GM12801 (cell line): ENCODE data around the gene BACH2.

Experiments used
- TF ChIP-seq, protein P1 (sequence below): IDR thresholded peaks from one replicate; pipeline ENCODE4 v1.5.1; 2011; ENCODE audit warnings: control low read depth; ENCODE audit not compliant: insufficient read length; ENCODE audit errors: extremely low read depth

The BACH2 gene

DNA sequence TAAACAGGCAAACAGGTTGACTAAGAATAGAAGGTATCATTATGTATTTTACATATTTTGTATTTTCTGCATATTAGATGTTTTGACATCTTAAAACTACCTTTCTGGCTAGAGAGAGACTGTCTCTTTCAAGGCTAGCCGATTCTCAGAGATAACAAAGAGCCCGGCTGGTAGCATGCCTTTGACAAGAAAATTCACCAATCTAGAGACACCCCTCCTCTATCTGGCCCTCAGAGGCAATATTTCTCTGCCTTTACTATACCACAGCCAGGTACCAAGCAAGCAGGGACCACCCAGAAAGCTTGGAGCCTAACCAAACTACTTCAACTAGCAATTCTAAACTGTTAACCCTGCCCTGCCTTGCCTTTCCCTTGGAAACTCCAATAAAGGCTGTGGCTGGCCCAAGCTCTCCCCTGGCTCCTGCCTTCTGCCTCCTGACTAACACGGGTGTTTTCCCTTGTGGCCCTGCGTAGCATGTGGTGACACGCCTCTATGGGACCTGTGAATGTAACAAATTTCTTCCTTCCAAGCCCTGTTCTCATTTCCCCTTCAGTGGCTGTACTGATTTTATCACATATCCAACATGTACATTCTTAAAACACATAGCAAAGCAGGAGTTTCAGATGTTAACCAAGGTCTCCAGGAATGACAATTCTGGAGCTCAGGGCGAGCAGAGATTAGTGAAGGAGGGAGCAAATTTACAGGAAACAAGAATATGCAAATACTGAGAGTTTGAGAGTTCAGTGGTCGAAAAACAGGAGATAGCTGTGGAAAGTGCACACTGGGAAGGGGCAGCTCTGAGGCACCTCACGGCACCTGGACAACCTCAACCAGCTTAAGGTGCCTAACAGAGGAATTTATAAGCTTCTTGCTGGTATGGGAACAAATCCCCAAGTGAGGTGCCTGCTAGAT is 120.8 kb downstream of the BACH2 start:
- TF ChIP-seq, protein P1, sequence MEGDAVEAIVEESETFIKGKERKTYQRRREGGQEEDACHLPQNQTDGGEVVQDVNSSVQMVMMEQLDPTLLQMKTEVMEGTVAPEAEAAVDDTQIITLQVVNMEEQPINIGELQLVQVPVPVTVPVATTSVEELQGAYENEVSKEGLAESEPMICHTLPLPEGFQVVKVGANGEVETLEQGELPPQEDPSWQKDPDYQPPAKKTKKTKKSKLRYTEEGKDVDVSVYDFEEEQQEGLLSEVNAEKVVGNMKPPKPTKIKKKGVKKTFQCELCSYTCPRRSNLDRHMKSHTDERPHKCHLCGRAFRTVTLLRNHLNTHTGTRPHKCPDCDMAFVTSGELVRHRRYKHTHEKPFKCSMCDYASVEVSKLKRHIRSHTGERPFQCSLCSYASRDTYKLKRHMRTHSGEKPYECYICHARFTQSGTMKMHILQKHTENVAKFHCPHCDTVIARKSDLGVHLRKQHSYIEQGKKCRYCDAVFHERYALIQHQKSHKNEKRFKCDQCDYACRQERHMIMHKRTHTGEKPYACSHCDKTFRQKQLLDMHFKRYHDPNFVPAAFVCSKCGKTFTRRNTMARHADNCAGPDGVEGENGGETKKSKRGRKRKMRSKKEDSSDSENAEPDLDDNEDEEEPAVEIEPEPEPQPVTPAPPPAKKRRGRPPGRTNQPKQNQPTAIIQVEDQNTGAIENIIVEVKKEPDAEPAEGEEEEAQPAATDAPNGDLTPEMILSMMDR: no peak

DNA sequence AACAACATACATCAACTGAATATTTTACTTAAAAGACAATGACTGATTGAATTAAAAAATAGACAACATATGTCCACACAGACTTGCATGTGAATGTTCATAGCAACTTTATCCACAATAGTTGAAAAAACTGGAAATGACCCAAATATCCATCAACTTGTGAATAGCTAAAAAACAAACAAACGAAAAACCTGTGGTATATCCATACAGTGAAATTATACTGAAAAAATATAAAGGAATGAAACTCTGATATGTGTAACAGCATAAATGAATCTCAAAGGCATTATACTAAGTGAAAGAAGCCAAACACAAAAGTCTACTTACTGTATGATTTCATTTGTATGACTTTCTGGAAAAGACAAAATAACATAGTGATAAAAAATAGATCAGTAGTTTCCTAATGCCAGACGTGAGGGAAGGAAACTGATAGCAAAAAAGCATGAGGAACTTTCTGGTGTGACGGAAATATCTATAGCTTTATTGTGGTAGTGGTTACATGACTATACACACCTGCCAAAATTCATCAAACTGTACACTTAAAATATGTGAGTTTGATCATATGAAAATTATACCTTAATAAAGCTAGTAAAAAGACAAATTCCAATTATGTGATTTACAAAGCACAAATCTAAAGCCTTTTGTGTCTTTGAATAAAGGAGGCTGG is 123.2 kb downstream of the BACH2 start:
- TF ChIP-seq, protein P1: no peak

DNA sequence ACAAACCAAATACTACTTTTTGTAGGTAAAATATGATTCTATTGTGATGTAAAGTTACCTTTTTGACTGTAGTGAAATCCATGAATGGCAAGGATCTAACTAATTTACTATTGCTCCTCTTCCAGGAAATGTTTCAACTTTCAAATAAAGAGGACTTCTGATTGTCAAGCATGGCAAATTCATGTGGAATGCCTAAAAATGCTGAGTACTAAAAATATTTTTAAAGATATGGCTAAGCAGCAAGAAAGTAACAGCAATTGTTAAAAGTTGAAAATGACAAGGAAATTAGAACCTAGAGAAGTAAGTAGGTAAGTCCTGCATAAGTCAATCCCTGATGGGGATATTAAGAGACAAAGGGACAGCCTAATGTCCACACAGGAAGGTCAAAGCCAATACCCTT is 126.0 kb downstream of the BACH2 start:
- TF ChIP-seq, protein P1: no peak

DNA sequence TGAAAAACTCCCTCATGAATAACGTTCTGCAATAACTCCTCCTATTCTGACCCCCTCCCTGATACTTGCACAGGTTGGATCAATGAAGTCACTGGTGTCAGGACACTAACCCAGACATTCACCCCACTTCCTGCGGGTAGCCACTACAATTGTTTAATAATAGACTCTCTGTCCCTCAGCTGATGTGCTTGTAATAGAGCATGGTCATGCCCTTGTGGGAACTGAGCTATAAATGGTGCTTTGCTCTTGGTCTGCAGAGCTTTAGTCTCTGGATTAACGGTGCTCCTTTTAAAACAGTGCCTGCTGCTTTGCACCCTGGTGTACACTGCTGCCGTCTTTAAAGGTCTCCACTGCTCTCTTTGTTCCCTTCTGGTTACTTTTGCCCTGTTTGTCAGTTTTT is 127.3 kb downstream of the BACH2 start:
- TF ChIP-seq, protein P1: no peak

DNA sequence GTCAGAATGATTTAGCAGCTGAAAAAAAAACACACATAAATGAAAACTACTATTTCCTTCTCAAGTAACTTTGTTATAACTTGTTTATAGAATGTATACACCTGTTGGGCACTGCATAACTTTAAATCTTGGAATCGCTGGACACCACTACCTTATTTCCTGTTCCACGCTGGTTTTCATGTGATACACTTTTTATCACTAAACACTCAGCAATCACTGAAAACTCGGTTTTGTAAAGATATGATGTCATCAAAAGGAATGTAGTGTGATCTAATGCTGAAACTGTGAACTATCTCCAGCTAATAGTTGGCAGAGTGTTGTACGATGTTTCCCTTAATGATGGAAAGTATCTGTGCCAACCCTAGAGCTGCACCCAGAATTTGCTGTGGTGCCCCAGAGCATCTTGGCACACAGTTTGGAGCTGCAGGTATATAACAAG is 127.9 kb downstream of the BACH2 start:
- TF ChIP-seq, protein P1: no peak

DNA sequence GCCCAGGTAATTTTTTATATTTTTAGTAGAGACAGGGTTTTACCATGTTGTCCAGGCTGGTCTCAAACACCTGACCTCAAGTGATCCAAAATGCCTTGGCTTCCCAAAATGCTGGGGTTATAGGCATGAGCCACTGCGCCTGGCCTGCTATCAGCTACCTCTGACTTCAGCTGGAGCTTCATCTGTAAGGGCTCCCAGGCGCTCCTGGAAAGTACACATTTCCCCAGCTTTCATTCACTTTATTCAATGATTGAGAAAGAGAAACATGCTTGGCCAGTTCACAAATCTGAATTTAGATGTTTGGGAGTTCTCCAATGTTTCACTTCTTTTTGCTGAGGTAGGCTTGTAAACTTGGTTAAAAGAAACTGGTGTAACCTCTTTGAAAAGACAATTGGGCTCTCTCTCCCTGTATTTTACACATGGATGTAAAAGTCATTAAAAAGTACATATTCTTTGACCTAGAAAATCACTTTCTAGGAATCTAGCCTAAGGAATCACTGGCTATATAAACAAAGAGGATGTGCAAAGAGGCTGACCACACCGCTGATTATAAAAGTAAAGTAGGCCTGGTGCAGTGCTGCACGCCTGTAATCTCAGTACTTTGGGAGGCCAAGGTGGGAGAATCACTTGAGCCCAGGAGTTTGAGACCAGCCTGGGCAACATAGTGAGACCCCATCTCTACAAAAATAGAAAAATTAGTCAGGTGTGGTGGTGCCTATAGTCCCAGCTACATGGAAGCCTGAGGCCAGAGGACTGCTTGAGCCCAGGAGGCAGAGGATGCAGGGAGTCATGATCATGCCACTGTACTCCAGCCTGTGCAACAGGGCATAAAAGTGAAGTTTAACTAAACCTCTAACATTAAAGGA is 128.9 kb downstream of the BACH2 start:
- TF ChIP-seq, protein P1: no peak
